A673 (cell line): ENCODE data around the gene CAMK1D. TPM values are rescaled to one million over a fixed set of nuclear protein-coding genes. Genes with fewer than 3 reads are reported as not detected.

Experiments used
- BruUV-seq: library from RNA; stranded (reverse); fragments of 400-500 nt; replicated peaks from 2 replicates; lab custom pipeline; 2021; lab: Mats Ljungman, UMichigan
- CTCF ChIA-PET: fragments of 300-600 bp; sonication (Branson Sonifier 250); formaldehyde crosslinking; loops from one replicate; lab custom pipeline; 2022; ENCODE audit warnings: antibody characterized with exemption; lab: Charles Lee
- POLR2A ChIA-PET: fragments of 300-600 bp; sonication (Branson Sonifier 250); formaldehyde crosslinking; loops from one replicate; lab custom pipeline; 2022; ENCODE audit warnings: antibody characterized with exemption; ENCODE audit not compliant: low non-redundant PET; lab: Charles Lee
- DNase-seq: peaks from one replicate; pipeline ENCODE4 v3.0.0-alpha.2; 2015; ENCODE audit warnings: low spot score
- H3K27ac ChIP-seq: fragments of 200-600 bp; sonication (generic); 2 replicates; pipeline ENCODE4 v1.5.1; 2016; ENCODE audit warnings: mixed run types, low read depth, mild to moderate bottlenecking, mixed read lengths, antibody characterized with exemption, low read length; ENCODE audit not compliant: poor library complexity, severe bottlenecking
- H3K27me3 ChIP-seq: fragments of 200-600 bp; sonication (generic); replicated peaks from 2 replicates; pipeline ENCODE4 v1.6.1; 2017; ENCODE audit warnings: mixed run types, low read depth, mild to moderate bottlenecking, mixed read lengths, antibody characterized with exemption, low read length; ENCODE audit not compliant: insufficient read depth, poor library complexity
- H3K36me3 ChIP-seq: fragments of 200-600 bp; sonication (generic); 2 replicates; pipeline ENCODE4 v1.6.1; 2016; ENCODE audit warnings: mixed run types, mild to moderate bottlenecking, mixed read lengths, antibody characterized with exemption, low read length; ENCODE audit not compliant: insufficient read depth, poor library complexity, severe bottlenecking
- H3K4me1 ChIP-seq: fragments of 200-600 bp; sonication (generic); 2 replicates; pipeline ENCODE4 v1.6.1; 2017; ENCODE audit warnings: mixed run types, mild to moderate bottlenecking, mixed read lengths, antibody characterized with exemption, low read length; ENCODE audit not compliant: insufficient read depth, poor library complexity, severe bottlenecking
- H3K4me3 ChIP-seq: fragments of 200-600 bp; sonication (generic); 2 replicates; pipeline ENCODE4 v1.5.1; 2016; ENCODE audit warnings: low read depth, mixed run types, mild to moderate bottlenecking, mixed read lengths, low read length; ENCODE audit not compliant: poor library complexity, severe bottlenecking
- H3K9me3 ChIP-seq: fragments of 200-600 bp; sonication (generic); 2 replicates; pipeline ENCODE4 v1.6.1; 2016; ENCODE audit warnings: mixed run types, low read depth, mild to moderate bottlenecking, mixed read lengths, antibody characterized with exemption, low read length; ENCODE audit not compliant: poor library complexity, severe bottlenecking
- CTCF ChIP-seq: fragments of 300-800, 200-600 bp; sonication (generic); conservative IDR thresholded peaks from 2 replicates; pipeline ENCODE4 v1.5.1; 2017; ENCODE audit warnings: low read depth, mild to moderate bottlenecking, antibody characterized with exemption, low read length, moderate library complexity, mixed read lengths
- EZH2 ChIP-seq: fragments of 200-600 bp; sonication (generic); IDR thresholded peaks from 2 replicates; pipeline ENCODE4 v1.6.1; 2017; ENCODE audit warnings: borderline replicate concordance, low read depth, mild to moderate bottlenecking, mixed read lengths, antibody characterized with exemption, low read length; ENCODE audit not compliant: poor library complexity, severe bottlenecking
- intact Hi-C: fragments of 100-400 bp; cut with micrococcal nuclease; formaldehyde crosslinking; loops from one replicate; pipeline ENCODE4 v1.10.0; 2022; ENCODE audit not compliant: unreplicated experiment
- total RNA-seq: library from RNA; stranded (reverse); gene quantifications from 2 replicates; pipeline ENCODE4 v1.2.3, GENCODE V29; 2021

Gene CAMK1D
- total RNA-seq, 1 experiment from 2014 or later = 23.7 TPM

GRCh38 chr10:12799714-12800113, 450.4 kb downstream of the CAMK1D start:
- H3K27ac ChIP-seq = no peak overlapping the region
- ChIA-PET CTCF (no interaction called here), POLR2A (no interaction called here)
- peaks cover 5% of the 10 kb centered on the region for H3K4me1 ChIP-seq
- intact Hi-C loops = no loop called here
- H3K36me3 ChIP-seq = no peaks in the 10 kb centered on the region
- H3K27me3 ChIP-seq = no peaks in the 10 kb centered on the region
- no peak for DNase-seq
- H3K9me3 ChIP-seq = no peaks in the 10 kb centered on the region
- TF ChIP-seq CTCF (no peak), EZH2 (no peak)
- no peak overlapping the region for H3K4me3 ChIP-seq
- BruUV-seq = no TSS peak

- POLR2A ChIA-PET = interaction anchor here (0.6 kb wide), 1 partner anchor 504 kb away, joined by 3 read pairs; no protein-coding TSS in a partner anchor
- TF ChIP-seq CTCF = 0 out of 2 replicates have a peak, but pooled peaks have one; percentile 21
- no peak for TF ChIP-seq EZH2
- intact Hi-C loops = no loop called here
- no peak for DNase-seq
- Histone ChIP-seq H3K36me3 (no peaks in the 10 kb centered on the region), H3K4me1 (peaks cover 5% of the 10 kb centered on the region), H3K27ac (no peak overlapping the region), H3K9me3 (no peaks in the 10 kb centered on the region), H3K4me3 (no peak overlapping the region), H3K27me3 (no peaks in the 10 kb centered on the region)
- CTCF ChIA-PET = no interaction called here
- no TSS peak for BruUV-seq
These were observed 451.0 kb downstream of the CAMK1D start for GRCh38 chr10:12800302-12800701.

- no peak overlapping the region for H3K27ac ChIP-seq
- no peaks in the 10 kb centered on the region for H3K36me3 ChIP-seq
- no peak overlapping the region for H3K4me3 ChIP-seq
- no peaks in the 10 kb centered on the region for H3K27me3 ChIP-seq
- H3K9me3 ChIP-seq = no peaks in the 10 kb centered on the region
- ChIA-PET POLR2A (no interaction called here), CTCF (no interaction called here)
- intact Hi-C loops = no loop called here
- no peak for DNase-seq
- TF ChIP-seq CTCF (no peak), EZH2 (no peak)
- BruUV-seq = no TSS peak
- H3K4me1 ChIP-seq = peaks cover 5% of the 10 kb centered on the region
These were observed 452.1 kb downstream of the CAMK1D start for GRCh38 chr10:12801214-12802087.
